HG02763 (cell line): Measurements from ENCODE around the gene MED14.

ENCODE experiments used
- ATAC-seq: cut with Tn5 transposase; IDR thresholded peaks from one replicate; pipeline ENCODE4 v1.9.1; 2021; ENCODE audit warnings: mild to moderate bottlenecking, moderate library complexity; ENCODE audit not compliant: unreplicated experiment

Gene MED14

DNA sequence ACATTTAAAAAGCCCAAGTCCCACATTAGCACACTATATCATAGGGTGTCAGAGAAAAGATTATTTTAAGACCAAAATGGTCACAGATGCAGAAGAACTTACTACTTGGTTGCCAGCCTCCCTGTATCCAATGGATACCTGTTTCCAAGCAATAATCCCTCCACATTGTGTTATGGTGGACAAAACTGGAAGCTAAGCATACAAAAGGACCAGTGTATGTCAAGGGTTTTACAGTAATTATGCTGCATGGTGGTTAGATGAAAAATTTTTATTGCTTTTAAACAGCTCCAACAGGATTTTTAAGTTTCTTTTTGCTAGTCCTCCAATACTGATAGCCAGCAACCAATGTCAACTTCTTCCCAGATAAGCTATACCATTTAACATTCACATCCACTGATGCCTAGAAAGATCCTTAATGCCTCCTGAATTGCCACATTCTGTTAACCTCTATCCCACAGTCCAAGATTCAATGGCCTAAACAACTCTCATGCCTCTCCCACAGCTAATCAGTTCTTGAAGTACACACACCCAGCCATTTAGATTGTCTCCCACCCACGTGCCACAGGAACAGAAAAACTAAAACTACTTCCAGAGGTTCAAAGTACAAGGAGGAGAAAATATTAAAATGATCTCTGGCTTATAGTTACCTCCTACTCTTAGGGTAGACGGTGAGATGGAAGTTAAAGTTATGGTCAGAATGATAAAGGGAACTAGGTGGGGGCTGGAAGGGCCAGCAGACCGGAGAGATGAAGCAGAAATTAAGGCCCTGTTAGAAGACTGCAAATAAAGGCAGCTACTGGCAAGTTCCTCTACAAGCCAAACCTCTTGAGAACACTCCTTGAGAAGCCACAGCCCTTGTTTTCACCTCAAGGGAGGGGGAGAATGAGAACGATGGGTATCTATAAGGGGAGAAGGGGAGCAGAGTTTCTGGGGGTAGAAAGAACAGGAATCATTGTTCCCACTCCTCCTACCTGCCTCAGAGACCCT, 5.5 kb downstream of the MED14 start:
- no peak for ATAC-seq

DNA sequence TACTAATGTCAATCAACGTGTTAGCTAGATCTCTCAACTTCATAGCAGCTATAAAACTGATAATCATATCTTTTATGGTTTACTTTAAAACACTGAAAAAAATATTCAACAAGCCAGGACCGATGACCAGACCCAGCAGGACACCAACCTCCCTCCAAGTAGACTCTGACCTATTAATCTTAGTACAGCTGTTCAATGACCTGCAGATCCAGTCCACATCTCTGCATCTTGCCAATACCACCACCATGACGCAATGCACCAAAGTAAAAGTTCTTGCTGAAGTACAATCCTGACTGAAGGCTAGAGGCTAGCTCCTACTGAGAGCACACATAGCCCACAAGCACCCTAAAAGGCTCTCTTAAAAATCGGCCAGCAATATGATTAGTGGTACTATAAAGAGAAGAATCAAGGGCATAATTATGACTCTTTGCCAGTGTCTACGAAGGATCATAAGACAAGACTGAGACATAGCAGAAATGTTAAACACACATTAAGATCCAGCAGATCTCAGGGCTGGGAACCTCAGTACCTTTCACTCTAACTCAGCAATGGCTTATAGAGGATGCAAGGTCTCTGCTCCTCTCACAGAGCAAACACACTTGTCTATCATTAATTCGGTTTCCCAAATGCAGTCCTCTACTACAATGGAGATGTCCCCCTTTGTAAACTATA, 7.6 kb downstream of the MED14 start:
- ATAC-seq, result no peak

DNA sequence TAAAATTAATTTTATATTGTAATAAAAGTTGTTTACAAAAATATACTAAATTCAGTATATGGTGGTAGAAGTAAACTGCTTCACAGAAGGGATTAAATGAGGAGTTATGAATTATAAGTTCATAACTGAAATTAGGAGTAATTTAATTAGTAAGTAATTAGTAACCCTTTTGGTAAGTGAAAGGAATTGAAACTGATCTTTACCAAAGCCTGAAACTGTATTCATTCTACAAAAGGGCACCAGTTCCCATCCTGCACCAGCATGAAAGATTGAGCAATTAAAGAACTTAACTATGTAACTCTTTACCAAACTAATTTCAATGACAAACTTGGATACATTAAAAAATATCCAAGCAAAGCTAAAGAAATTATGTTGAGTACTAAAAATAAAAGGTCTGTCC, 8.2 kb downstream of the MED14 start:
- ATAC-seq, result no peak

DNA sequence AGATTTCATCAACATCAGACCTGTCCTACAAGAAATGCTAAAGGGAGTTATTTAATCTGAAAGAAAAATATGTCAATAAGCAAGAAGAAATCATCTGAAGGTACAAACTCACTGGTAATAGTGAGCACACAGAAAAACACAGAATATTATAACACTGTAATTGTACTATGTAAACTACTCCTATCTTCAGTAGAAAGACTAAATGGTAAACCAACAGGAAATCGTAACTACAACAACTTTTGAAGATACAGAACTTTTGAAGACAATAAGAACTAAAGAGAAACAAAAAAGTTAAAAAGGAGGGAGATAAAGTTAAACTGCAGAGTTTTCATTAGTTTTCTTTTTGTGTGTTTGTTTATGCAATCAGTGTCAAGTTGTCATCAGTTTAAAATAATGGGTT, 12.4 kb downstream of the MED14 start:
- no peak for ATAC-seq

DNA sequence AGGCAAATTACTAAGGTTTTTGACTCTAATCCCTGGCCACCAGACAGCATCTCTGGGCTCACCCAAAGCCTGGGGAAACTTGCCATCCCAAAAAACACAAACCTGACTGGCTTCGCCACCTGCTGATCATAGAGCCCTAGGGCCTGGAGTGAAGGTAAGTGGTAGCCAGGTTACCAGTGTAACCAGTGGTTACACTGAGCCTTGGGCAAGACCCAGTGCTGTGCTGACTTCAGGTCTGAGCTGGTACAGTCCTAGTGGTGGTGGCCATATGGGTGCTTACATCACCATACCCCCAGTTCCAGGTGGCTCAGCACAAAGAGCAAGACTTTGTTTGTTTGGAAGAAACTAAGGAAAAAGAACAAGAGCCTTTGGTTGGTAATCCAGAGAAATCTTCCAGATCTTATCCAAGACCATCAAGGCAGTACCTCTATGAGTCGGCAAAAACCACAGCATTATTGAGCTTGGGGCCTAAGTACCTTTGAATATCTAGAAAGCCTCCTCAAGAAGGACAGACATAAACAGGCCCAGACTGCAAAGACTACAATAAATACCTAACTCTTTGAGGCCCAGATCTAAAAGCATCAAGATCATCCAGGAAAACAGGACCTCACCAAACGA, 13.7 kb downstream of the MED14 start:
- ATAC-seq, result no peak

DNA sequence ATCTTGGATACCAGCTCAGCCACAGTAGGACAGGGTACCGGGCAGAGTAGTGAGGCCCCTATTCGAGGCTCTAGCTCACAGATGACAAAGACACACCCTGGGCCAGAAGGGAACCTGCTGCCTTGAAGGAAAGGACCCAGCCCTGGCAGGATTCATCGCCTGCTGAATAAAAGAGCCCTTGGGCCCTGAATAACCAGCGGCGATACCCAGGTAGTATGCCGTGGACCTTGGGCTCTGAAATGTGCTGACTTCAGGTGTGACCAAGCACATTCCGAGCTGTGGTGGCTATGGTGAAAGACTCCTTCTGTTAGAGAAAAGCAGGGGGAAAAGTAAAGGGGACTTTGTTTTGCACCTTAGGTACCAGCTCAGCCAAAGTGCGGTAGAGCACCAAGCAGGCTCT, 14.6 kb downstream of the MED14 start:
- no peak for ATAC-seq

DNA sequence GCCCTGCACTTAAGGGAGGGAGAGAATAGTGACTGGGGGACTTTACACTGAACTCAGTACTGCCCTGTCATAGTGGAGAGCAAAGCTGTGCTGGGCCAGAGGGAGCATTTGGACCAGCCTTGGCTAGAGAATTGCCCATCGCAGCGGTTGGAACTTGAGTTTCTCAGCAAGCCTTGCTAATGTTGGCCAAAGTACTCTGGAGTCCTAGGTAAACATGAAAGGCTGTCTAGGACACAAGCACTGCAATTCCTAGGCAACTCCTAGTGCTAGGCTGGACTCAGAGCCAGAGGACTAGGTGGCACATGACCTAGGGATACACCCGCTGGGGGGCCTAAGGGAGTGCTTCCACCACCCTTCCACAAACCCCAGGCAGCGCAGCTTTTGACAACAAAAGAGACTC, 15.0 kb downstream of the MED14 start:
- ATAC-seq, result no peak

DNA sequence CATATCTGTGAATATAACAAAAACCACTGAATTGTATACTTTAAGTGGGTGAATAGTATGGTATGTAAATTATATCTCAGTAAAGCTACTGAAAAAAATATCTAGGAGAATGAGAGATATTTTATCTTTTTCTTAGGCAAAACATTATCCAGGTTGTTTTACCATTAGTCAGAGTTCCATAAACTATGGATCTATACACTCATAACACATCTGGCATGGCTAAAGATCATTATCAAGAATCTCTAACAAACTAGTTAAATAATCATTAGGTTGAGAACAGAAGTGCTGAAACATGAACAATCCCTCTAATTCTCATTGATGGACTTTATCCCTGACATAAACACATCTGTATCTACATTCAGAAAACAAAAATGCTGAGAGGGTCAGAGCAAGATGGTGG, 15.6 kb downstream of the MED14 start:
- ATAC-seq, result no peak

DNA sequence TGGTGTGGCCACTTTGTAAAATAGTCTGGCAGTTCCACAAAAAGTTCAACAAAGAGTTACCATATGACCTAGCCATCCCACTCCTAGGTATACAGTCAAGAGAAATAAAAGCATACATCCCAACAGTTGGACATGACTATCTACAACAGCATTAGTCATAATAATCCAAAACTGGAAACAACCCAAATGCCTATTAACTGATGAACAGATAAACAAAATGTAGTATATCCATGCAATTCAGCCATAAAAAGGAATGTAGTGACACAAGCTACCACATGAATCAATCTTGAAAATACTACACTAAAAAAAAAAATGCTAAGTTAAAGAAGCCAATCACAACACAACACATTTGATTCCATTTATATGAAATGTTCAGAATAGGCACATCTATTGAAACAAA, 16.1 kb downstream of the MED14 start:
- no peak for ATAC-seq

DNA sequence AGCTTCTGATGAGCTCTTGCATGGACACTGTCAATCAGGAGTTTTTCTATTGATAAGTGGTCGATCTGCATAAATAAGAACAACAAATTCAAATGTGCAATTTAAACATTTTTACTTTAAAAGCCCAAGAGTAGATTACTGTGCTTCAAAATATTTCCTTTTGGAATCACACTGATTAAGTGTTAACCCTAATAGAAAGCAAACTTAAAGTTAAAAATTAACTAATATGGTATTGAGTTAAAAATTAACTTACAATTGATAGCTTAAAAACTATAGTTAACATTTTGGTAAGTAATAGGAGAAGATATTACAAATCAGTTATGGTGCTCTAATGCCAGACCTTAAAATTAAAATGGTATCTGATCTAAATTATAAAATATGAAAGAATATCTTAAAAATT, 25.9 kb downstream of the MED14 start:
- ATAC-seq, result no peak

DNA sequence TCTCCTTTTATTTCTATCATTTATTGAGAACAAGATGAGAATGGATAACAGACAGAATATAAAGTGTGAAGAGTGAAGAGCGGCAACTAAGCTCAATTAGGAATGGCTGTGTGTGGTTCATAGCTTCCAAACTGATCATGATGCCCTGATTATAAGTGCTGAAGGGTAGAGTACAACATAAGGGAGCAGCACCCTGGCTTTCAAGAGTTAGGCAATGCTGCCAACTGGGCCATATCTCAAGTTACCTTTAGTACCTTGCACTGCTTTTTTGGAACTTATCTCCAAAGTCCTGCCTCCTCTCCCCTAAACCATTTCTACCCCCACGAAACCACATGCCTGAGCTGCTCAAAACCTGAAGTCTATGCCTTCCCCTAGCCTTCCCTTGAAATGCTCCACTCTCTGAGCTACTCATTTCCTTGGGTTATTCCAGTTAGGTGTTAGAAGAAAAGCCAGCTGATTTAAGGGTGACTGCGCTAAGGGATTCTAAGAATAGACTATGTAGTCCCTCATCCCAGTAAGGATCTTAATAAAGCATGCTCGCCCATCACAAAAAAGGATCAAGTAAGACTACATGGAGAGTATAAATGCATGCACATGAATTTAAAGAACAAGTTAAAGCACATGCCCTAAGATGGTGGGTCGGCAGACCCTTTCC, 29.6 kb downstream of the MED14 start:
- no peak for ATAC-seq

DNA sequence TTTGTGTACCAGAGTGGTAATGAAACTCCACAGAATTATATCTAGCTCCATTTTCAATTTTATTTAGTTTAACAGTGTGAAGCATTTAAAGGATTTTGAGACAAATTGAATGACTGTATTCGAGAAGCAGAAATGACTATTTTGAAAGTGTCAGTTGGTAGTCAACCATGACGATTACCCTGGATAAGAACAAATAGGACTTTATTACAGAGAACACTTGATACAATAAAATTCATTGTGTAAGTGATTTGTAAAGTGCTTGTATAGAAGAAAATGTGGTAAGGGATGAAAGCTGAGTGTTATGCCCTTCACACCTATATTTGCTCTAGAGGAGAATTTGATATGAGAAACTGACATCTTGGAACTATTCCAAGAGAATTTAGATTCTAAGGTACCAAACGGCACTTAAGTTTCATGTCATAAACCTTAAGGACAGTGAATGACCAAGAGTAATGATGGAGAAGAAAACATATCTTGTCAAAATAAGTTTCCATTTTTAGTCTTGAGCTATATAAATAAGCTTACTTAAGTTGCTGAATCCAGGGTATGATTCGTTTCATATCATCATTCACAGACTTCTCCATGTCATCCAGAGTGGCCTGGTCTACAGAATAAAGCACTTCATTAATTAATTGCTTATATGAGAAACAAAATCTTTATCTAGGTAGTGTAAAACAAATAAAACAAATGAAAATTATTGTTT, 34.6 kb downstream of the MED14 start:
- no peak for ATAC-seq

DNA sequence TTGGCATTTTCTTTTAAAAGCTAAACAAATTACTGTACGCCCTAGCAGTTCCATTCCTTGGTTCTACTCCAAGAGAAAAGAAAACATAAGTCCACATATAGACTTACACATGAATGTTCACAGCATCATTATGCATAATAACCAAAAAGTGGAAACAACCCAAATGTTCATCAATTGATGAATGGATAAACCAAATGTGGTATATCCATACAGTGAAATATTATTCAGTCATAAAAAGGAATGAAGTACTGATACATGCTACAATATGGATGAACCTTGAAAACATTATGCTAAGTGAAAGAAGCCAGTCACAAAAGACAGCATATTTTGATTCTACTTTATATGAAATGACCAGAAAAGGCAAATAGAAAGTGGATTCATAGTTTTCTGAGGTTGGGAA, 36.5 kb downstream of the MED14 start:
- ATAC-seq, result no peak

DNA sequence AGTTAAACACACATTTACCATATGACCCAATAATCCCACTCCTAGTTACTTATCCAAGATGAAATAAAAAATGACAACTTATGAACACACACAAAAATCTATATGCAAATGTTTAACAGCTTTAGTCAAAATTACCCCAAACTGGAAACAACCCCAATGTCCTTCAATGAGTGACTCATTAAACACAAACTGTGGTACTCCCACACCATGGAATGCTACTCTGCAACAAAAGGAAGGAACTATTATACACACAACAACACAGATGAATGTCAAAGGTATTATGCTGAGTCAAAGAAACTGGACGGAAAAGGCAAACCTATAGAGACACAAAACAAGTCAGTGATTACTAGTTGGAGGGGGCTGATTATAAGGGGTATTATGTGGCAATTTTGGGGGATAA, 40.5 kb downstream of the MED14 start:
- ATAC-seq, result no peak

DNA sequence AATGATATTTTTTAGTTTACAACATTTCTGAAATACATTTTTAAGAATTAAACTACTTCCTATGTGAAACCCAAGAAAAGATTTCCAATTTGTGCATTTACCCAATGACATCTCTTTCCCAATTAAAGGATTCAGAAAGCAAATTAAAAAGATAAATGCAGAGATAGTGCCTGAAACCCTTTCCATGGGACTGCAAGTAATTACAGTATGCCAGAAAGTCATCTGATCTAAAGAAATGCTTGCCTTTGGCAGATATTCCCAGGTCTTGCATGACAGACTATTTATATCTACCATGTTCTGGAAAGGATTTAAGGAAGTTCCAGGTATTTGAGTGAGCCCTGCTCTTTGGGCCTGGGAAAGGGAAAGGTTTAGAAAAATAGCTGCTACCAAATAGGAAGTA, 46.4 kb downstream of the MED14 start:
- ATAC-seq, result no peak

DNA sequence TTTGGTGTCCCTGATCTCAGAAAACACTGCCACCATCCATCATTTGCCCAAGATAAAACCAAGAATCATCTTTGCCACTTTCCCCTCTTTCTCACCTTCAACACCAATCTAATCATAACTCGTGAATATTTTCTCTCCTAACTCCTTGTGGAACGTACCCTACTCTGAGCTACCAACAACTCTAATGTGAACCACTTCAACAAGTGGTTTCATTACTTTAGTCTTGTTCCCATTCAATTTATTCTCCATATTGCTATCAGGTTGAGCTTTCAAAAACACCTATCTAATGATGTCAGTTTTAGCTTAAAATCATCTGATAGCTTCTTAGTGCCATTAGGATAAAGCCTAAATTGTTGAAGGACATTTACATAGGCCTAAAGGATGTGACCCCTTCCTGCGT, 48.2 kb downstream of the MED14 start:
- no peak for ATAC-seq

DNA sequence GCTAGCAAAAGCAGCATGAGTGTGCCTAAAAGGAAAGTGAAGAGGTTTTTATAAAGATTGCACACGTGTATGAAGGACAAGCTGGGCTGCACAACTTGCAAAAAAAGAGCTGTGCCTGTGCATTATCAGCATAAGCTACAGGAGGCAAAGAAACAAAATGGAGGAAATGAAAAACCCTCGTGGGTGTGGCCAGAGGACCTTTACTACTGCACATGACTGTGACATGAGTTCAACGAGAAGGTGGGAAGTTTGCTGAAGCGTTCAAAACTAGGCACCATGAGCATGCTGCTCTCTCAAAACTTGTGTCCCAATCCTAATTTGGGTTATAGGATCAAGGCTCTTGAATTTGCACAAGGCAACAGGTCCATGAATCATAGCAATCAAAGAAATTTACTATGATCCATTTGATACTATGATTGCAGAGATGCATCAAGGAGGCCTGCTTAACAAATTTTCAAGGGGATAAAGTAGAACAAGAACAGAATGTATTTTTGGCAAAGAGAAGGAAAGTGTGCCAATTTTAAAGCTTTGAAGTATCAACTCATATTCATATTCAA, 49.9 kb downstream of the MED14 start:
- ATAC-seq, result no peak

DNA sequence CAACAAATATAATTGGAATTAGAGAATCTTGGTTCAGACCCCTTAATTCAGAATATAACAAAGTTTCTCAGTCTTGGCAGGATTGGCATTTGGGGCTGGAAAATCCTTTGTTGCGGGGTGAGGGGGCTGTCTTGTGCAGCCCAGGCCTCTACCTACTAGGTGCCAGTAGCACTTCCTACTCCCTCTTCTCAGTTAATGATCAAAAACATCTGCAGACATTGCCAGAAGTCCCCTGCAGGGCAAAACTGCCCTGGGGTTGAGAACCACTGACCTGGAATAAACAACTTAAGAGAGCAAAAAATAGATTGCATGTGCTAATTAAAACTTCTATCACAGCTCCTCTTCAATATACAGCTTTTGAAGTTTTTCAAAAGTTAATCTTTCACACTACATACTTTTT, 51.2 kb downstream of the MED14 start:
- no peak for ATAC-seq

DNA sequence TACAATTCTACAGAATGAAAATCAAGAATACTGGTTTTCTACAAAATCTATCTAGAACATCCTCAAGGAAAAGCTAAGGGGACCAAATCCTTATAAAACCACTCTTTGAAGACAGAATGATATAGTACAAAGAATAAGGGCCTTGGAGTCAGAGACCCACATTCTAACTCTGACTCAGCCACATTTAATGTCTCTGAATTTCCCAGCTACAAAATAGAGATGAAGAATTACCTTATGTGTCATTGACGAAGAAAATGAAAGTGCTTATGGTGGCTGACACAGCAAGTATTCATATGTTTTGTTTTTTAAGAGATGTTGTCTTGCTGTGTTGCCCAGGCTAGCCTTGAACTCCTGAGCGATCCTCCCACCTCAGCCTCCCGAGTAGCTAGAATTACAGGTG, 52.1 kb downstream of the MED14 start:
- ATAC-seq, result no peak

DNA sequence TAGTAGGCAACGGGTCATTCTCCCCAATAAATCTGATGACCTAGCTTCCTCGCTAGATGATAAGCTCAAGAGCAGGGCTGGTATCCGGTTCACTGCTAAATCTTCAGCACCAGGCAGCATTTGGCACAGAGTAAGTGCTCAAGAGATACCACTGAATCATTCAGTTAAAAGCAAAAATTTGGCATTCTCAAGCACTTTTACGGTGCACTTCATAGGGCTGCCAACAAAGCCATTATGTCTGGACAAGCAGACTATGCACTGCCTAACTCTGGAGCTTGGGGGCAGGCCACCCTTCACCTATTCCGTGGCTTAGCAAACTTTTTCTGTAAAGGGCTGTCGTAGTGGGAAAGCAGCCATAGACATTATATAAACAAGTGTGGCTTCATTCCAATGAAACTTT, 64.2 kb downstream of the MED14 start:
- ATAC-seq, result no peak
